ENCODE results near the gene PRX.
"Not testable (repeated sequence)": the region's sequence is repeated elsewhere in the genome, so short reads cannot be mapped to it uniquely, and the experiment has no call there.

The PRX gene

GRCh38 chr19:40457953-40458596, 44.9 kb upstream of the PRX start:
- H3K27me3 ChIP-seq (ENCODE audit: insufficient read depth, low read length), result no peaks in the 10 kb centered on the region
- DNase-seq, result no peak
- no peak overlapping the region for H2BK5ac ChIP-seq (ENCODE audit: low read depth, low read length, poor library complexity)
- no peak overlapping the region for H3K27ac ChIP-seq (ENCODE audit: low read depth, low read length)
- H4K12ac ChIP-seq (ENCODE audit: low read depth, low read length), result no peak overlapping the region
- H2AFZ ChIP-seq (ENCODE audit: insufficient read depth, low read length, poor library complexity), result no peak overlapping the region
- no peak overlapping the region for H3K4me3 ChIP-seq (ENCODE audit: low read depth, low read length)
- no peak overlapping the region for H2AK5ac ChIP-seq (ENCODE audit: low read length)
- no CpG with 5 or more reads among the region's 27 CpGs for WGBS (ENCODE audit: extremely low coverage, insufficient coverage, insufficient read length)
- H4K8ac ChIP-seq (ENCODE audit: low read depth, low read length), result no peak overlapping the region
- no peaks in the 10 kb centered on the region for H3K79me2 ChIP-seq (ENCODE audit: control insufficient read depth, insufficient read depth, low read length, poor library complexity)
- H3K79me1 ChIP-seq (ENCODE audit: low read length), result no peaks in the 10 kb centered on the region
- H4K91ac ChIP-seq (ENCODE audit: low read depth, low read length), result no peak overlapping the region
- no peak overlapping the region for H3K14ac ChIP-seq (ENCODE audit: low read length)
- peaks cover 5% of the 10 kb centered on the region in 2 experiments for H3K36me3 ChIP-seq (ENCODE audit: control insufficient read depth in 1 of 2, insufficient read depth in 2 of 2, low read length in 2 of 2)
- H3K4me2 ChIP-seq (ENCODE audit: low read length), result no peak overlapping the region
- no peaks in the 10 kb centered on the region for H3K9me3 ChIP-seq (ENCODE audit: insufficient read depth, low read depth, low read length)
- H3K4me1 ChIP-seq (ENCODE audit: control insufficient read depth in 1 of 2, insufficient read depth in 2 of 2, low read length in 2 of 2), result no peaks in the 10 kb centered on the region
- no peak overlapping the region for H3K23ac ChIP-seq (ENCODE audit: low read length)
- no peak overlapping the region for H2BK120ac ChIP-seq (ENCODE audit: insufficient read depth, low read length, poor library complexity)
- no peak overlapping the region for H3K4ac ChIP-seq (ENCODE audit: low read depth, low read length)
- H2BK12ac ChIP-seq (ENCODE audit: low read length), result no peak overlapping the region
- H3K9ac ChIP-seq (ENCODE audit: low read length), result no peak overlapping the region
- H3K18ac ChIP-seq (ENCODE audit: low read length), result no peak overlapping the region

DNA sequence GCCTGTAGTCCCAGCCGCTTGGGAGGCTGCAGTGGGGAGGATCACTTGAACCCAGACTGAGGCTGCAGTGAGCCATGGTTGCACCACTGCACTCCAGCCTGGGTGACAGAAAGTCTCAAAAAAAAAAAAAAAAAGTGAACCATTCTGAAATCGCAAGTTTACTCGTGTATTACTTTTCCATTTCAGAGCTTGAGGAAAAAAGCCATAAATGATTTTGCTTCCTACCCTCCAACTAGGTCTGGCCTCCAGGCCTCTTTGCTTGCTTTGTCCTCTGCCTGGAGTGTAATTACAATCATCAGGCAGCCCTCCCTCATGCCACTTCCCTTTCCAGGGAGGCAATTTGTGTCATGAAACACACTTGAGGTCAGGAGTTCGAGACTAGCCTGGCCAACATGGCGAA, 43.9 kb upstream of the PRX start:
- Histone ChIP-seq H3K23ac (ENCODE audit: low read length) (no peak overlapping the region), H3K27ac (ENCODE audit: low read depth, low read length) (no peak overlapping the region), H2BK12ac (ENCODE audit: low read length) (no peak overlapping the region), H3K4me2 (ENCODE audit: low read length) (no peak overlapping the region), H3K79me2 (ENCODE audit: control insufficient read depth, insufficient read depth, low read length, poor library complexity) (no peaks in the 10 kb centered on the region), H3K9me3 (ENCODE audit: insufficient read depth, low read depth, low read length) (no peaks in the 10 kb centered on the region), H4K12ac (ENCODE audit: low read depth, low read length) (no peak overlapping the region), H3K4me3 (ENCODE audit: low read depth, low read length) (no peak overlapping the region), H3K14ac (ENCODE audit: low read length) (no peak overlapping the region), H3K79me1 (ENCODE audit: low read length) (no peaks in the 10 kb centered on the region), H3K36me3 (ENCODE audit: control insufficient read depth in 1 of 2, insufficient read depth in 2 of 2, low read length in 2 of 2) (peaks cover 5% of the 10 kb centered on the region in 2 experiments), H2AK5ac (ENCODE audit: low read length) (no peak overlapping the region), H4K8ac (ENCODE audit: low read depth, low read length) (no peak overlapping the region), H3K27me3 (ENCODE audit: insufficient read depth, low read length) (no peaks in the 10 kb centered on the region), H3K18ac (ENCODE audit: low read length) (no peak overlapping the region), H2BK5ac (ENCODE audit: low read depth, low read length, poor library complexity) (no peak overlapping the region), H4K91ac (ENCODE audit: low read depth, low read length) (no peak overlapping the region), H2AFZ (ENCODE audit: insufficient read depth, low read length, poor library complexity) (no peak overlapping the region), H2BK120ac (ENCODE audit: insufficient read depth, low read length, poor library complexity) (no peak overlapping the region), H3K4me1 (ENCODE audit: control insufficient read depth in 1 of 2, insufficient read depth in 2 of 2, low read length in 2 of 2) (no peaks in the 10 kb centered on the region), H3K4ac (ENCODE audit: low read depth, low read length) (no peak overlapping the region), H3K9ac (ENCODE audit: low read length) (no peak overlapping the region)
- WGBS (ENCODE audit: extremely low coverage, insufficient coverage, insufficient read length), result no CpG with 5 or more reads among the region's 5 CpGs
- no peak for DNase-seq

GRCh38 chr19:40453943-40454342, 40.8 kb upstream of the PRX start:
- H4K8ac ChIP-seq (ENCODE audit: low read depth, low read length); H3K79me2 ChIP-seq (ENCODE audit: control insufficient read depth, insufficient read depth, low read length, poor library complexity); H3K9me3 ChIP-seq (ENCODE audit: insufficient read depth, low read depth, low read length); H2BK5ac ChIP-seq (ENCODE audit: low read depth, low read length, poor library complexity); H2BK120ac ChIP-seq (ENCODE audit: insufficient read depth, low read length, poor library complexity); H3K4me2 ChIP-seq (ENCODE audit: low read length); H4K91ac ChIP-seq (ENCODE audit: low read depth, low read length); H2AFZ ChIP-seq (ENCODE audit: insufficient read depth, low read length, poor library complexity); H3K27ac ChIP-seq (ENCODE audit: low read depth, low read length); H3K18ac ChIP-seq (ENCODE audit: low read length); H3K4ac ChIP-seq (ENCODE audit: low read depth, low read length); H3K9ac ChIP-seq (ENCODE audit: low read length); H3K23ac ChIP-seq (ENCODE audit: low read length); H4K12ac ChIP-seq (ENCODE audit: low read depth, low read length); H3K14ac ChIP-seq (ENCODE audit: low read length); H3K4me3 ChIP-seq (ENCODE audit: low read depth, low read length); H3K36me3 ChIP-seq (ENCODE audit: control insufficient read depth in 1 of 2, insufficient read depth in 2 of 2, low read length in 2 of 2); H2AK5ac ChIP-seq (ENCODE audit: low read length); H2BK12ac ChIP-seq (ENCODE audit: low read length); H3K4me1 ChIP-seq (ENCODE audit: control insufficient read depth in 1 of 2, insufficient read depth in 2 of 2, low read length in 2 of 2); H3K27me3 ChIP-seq (ENCODE audit: insufficient read depth, low read length); H3K79me1 ChIP-seq (ENCODE audit: low read length): not testable (repeated sequence)
- WGBS (ENCODE audit: extremely low coverage, insufficient coverage, insufficient read length), result no CpG with 5 or more reads among the region's 6 CpGs
- peak; percentile 52 to 72 for DNase-seq

DNA sequence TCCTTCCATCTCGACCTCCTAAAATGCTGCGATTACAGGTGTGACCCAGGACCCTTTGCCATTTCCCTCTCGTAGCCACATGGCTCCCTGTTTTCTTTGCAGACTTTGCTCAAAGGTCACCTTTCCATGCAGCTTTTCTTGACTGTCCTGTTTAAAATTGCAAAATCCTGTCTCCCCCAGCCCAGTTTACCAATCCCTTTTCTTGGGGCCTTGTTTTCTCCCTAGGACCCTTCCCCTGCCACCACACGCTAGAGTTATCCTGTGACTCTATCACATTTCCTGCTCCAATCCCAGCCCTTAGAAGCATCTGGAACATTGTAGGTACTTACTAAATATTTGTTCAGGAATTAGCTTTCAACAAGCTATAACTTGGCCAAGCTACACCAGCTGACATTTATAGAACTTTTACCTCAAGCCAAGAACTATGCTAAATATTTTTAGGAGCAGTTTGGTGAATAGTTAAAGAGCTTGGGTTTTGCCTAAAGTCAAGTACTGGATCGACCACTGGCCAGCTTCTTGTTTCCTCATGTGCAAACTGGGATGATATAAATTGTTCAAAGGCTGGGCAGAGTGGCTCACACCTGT, 40.1 kb upstream of the PRX start:
- Histone ChIP-seq H3K36me3 (ENCODE audit: control insufficient read depth in 1 of 2, insufficient read depth in 2 of 2, low read length in 2 of 2) (peaks cover 5 to 7% of the 10 kb centered on the region in 2 experiments), H3K27ac (ENCODE audit: low read depth, low read length) (no peak overlapping the region), H3K4me2 (ENCODE audit: low read length) (no peak overlapping the region), H2AFZ (ENCODE audit: insufficient read depth, low read length, poor library complexity) (no peak overlapping the region), H3K27me3 (ENCODE audit: insufficient read depth, low read length) (no peaks in the 10 kb centered on the region), H4K8ac (ENCODE audit: low read depth, low read length) (no peak overlapping the region), H4K91ac (ENCODE audit: low read depth, low read length) (no peak overlapping the region), H3K9me3 (ENCODE audit: insufficient read depth, low read depth, low read length) (no peaks in the 10 kb centered on the region), H2BK5ac (ENCODE audit: low read depth, low read length, poor library complexity) (no peak overlapping the region), H4K12ac (ENCODE audit: low read depth, low read length) (no peak overlapping the region), H3K79me2 (ENCODE audit: control insufficient read depth, insufficient read depth, low read length, poor library complexity) (no peaks in the 10 kb centered on the region), H3K4me1 (ENCODE audit: control insufficient read depth in 1 of 2, insufficient read depth in 2 of 2, low read length in 2 of 2) (no peaks in the 10 kb centered on the region), H3K23ac (ENCODE audit: low read length) (no peak overlapping the region), H3K4ac (ENCODE audit: low read depth, low read length) (no peak overlapping the region), H3K9ac (ENCODE audit: low read length) (no peak overlapping the region), H3K14ac (ENCODE audit: low read length) (no peak overlapping the region), H2BK12ac (ENCODE audit: low read length) (no peak overlapping the region), H2BK120ac (ENCODE audit: insufficient read depth, low read length, poor library complexity) (no peak overlapping the region), H2AK5ac (ENCODE audit: low read length) (no peak overlapping the region), H3K18ac (ENCODE audit: low read length) (no peak overlapping the region), H3K79me1 (ENCODE audit: low read length) (no peaks in the 10 kb centered on the region), H3K4me3 (ENCODE audit: low read depth, low read length) (no peak overlapping the region)
- WGBS (ENCODE audit: extremely low coverage, insufficient coverage, insufficient read length), result no CpG with 5 or more reads among the region's 5 CpGs
- DNase-seq, result peak in 1 of 2 donors; percentile 28

All from trophoblast cell (in vitro differentiated cells and primary cell).